ENCODE measurements around the gene KRT36.

The KRT36 gene

DNA sequence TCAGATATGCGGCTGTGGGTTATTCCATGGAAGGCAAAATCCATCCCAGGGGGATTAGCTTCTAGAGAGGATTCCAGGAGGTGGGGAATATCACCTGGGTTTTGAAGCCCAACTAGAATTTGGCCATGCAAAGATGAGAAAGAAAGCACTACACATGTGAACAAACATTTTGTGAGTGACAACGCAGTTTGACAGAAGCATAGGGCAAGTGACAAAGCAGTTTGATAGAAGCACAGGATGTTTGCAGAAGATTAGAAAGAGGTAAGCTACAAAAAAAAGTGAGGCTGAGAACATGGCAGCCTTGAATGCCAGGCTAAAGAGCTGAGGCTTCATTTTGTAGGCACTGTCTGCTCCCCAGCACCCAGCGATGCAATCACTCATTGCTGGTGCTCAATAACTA, 36.6 kb downstream of the KRT36 start:
- no peak overlapping the region for H3K4me3 ChIP-seq (ENCODE audit: low read depth, low read length)
- no peak for DNase-seq (ENCODE audit: low read depth)
- TF ChIP-seq, protein P1, sequence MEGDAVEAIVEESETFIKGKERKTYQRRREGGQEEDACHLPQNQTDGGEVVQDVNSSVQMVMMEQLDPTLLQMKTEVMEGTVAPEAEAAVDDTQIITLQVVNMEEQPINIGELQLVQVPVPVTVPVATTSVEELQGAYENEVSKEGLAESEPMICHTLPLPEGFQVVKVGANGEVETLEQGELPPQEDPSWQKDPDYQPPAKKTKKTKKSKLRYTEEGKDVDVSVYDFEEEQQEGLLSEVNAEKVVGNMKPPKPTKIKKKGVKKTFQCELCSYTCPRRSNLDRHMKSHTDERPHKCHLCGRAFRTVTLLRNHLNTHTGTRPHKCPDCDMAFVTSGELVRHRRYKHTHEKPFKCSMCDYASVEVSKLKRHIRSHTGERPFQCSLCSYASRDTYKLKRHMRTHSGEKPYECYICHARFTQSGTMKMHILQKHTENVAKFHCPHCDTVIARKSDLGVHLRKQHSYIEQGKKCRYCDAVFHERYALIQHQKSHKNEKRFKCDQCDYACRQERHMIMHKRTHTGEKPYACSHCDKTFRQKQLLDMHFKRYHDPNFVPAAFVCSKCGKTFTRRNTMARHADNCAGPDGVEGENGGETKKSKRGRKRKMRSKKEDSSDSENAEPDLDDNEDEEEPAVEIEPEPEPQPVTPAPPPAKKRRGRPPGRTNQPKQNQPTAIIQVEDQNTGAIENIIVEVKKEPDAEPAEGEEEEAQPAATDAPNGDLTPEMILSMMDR (IDR thresholded peaks at IDR 0.05; ENCODE audit: low read depth, low read length, missing control alignments), result no peak

DNA sequence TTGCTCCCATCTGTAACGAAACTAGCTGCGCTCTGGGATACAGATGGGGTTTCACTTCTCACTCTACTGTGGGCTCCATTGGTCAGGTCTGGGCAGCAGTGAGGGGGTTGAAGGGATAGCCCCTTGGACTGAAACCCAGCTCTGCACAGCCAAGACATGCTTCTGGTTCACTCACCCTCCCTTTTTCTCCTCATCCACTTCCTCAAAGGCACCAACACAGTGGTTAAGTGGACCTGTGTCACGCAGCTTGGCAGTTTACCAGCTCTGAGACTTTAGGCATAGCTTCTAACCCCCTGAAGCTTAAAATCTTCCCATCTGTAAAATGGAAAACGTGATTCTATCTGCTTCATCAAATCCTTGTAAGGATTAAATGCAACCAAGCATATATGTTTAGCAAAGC, 37.4 kb downstream of the KRT36 start:
- DNase-seq (ENCODE audit: low read depth), result no peak
- TF ChIP-seq, protein P1 (IDR thresholded peaks at IDR 0.05; ENCODE audit: low read depth, low read length, missing control alignments), result no peak

DNA sequence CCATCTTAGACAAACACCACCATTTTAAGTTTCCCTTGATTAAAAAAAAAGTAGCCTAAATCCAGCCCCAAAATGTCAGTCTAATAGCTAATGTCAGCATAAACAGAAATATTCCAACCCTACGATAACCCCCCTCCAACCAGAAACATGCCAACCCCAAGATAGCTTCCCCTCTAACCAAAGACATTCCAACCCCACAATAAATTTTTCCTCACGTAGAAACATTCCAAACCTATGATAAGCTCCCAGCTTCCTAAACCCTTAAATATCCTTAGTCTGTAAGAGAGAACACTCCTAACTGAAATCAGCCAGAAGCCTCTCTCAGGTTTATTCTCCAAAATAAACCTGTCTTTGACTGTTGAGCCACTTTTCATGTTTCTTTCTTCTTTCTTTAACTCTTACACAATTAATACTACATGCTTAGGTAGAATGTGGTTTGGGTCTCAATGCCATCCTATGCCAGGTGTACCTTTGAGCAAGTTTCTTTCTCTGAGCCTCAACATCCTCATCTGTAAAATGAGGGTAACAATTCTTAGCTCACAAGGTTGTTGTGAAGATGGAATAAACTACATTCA, 38.5 kb downstream of the KRT36 start:
- H3K4me3 ChIP-seq (ENCODE audit: low read depth, low read length), result no peak overlapping the region
- DNase-seq (ENCODE audit: low read depth), result no peak
- TF ChIP-seq, protein P1 (IDR thresholded peaks at IDR 0.05; ENCODE audit: low read depth, low read length, missing control alignments), result no peak

More for the DNA sequence above, 37.4 kb downstream of the KRT36 start:
- no peak overlapping the region for H3K4me3 ChIP-seq (ENCODE audit: low read depth, low read length)

DNA sequence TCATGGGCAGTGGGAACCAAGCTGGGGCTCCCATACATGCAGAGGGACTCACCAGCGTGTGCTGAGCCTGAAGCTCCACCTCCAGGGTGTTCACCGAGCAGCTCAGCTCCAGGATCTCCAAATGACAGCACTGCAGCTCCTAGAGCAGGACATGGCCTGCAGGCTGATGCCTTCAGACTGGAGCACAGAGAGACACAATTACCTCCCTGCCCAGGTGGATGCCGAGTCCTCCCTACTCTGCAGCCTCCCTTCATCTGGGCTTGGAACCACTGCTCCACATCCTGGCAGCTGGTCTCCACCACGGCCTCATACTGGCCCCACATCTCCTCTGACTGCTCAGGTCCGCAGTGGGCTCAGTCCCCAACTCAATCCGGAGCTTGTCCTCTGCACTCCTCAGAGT, 40.7 kb downstream of the KRT36 start:
- TF ChIP-seq, protein P1 (IDR thresholded peaks at IDR 0.05; ENCODE audit: low read depth, low read length, missing control alignments), result no peak
- DNase-seq (ENCODE audit: low read depth), result no peak
- no peak overlapping the region for H3K4me3 ChIP-seq (ENCODE audit: low read depth, low read length)

DNA sequence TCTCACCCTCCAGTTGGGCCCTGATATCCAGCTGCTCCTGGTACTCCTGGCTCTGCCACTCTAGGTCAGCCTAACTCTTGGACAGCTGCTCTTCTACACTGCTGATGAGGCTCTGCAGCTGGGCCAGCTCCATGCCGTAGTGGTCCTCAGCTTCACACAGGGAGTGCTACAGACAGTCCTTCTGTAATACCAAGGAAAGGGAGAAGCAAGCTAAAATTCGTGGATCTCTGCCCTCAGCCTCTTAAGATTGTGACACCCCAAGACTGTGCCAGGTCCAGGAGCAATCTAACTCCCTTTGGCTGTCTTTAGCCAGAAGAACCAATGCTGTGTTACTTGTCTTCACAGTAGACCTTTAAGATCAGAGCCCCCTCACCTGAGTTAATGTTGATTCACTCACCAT, 41.2 kb downstream of the KRT36 start:
- TF ChIP-seq, protein P1 (IDR thresholded peaks at IDR 0.05; ENCODE audit: low read depth, low read length, missing control alignments), result no peak
- no peak overlapping the region for H3K4me3 ChIP-seq (ENCODE audit: low read depth, low read length)
- no peak for DNase-seq (ENCODE audit: low read depth)

DNA sequence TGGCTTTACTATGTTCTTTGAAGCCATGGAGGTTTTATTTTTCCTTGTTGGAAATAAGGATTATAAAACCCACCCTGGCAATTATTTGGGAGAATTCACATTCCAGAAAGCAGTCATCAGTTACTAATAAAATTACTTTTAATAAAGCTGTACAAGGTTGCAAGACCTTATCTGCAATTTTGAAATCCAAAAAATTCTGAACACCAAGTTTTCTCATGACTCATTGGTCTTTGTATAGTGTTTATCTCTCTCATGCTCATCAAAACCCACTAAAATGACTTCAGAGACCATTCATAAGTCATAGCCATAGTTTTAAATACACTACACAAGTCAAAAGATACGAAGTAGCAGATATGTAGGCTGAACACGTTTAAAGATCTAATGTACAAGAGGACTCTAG, 42.9 kb downstream of the KRT36 start:
- no peak overlapping the region for H3K4me3 ChIP-seq (ENCODE audit: low read depth, low read length)

DNA sequence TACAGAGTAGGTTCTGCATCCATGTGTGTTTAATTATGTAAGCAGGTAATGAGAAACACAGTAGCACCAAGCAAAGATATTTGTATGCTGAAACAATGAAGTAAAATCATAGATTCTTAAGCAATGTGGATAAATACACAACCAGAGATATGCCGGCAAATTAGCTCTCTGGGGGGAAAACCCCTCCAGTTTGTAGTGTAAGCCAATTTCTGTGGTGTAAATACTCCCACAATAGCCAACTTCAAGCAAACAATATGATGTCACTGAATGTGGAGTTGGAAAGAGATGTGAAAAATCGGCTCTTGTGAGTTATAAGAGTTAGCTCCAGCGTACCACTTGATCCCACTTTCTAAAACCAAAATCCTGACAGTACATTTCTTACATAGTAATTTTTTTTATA, 45.1 kb downstream of the KRT36 start:
- TF ChIP-seq, protein P1 (IDR thresholded peaks at IDR 0.05; ENCODE audit: low read depth, low read length, missing control alignments), result no peak
- no peak overlapping the region for H3K4me3 ChIP-seq (ENCODE audit: low read depth, low read length)
- no peak for DNase-seq (ENCODE audit: low read depth)

More for the DNA sequence above, 42.9 kb downstream of the KRT36 start:
- TF ChIP-seq, protein P1 (IDR thresholded peaks at IDR 0.05; ENCODE audit: low read depth, low read length, missing control alignments), result no peak
- no peak for DNase-seq (ENCODE audit: low read depth)

Measured in GM12864 (cell line).